Measurements from ENCODE around the gene ITGB1. TPM values are rescaled to one million over a fixed set of nuclear protein-coding genes. Genes with fewer than 3 reads are reported as not detected.

The ITGB1 gene
- total and polyA plus RNA-seq, 9 of the 15 experiments (the other 6 are each of a cell fraction or from before 2014, with no cell fraction given): 40.2 to 194 (median 155) TPM

DNA sequence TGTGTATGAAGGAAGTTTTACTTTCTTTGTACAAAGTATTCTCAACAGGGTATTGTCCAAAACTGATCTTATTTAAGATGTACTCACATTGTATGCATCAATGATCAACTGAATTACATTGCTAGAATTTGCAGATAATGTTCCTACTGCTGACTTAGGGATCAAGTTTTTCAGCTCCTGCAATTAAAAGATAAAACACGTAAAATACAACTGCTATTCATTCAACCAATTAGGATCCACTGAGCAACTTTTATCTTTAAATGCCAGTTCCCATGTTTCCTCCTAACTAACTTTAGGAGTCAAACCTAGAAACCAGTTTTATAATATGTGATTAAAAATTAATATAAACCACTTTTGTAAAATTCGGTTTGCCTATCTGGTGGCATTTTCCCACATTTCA lies 35.9 kb downstream of the ITGB1 start (continued):
- TF ChIP-seq ELF1 (tag; IDR thresholded peaks at IDR 0.05) (no peak), MCM2 (IDR thresholded peaks at IDR 0.05; ENCODE audit: low read depth) (no peak), RNF2 (IDR thresholded peaks at IDR 0.05) (no peak), SAP30 (IDR thresholded peaks at IDR 0.05; ENCODE audit: borderline replicate concordance, insufficient read depth, low read depth, low read length, poor library complexity, severe bottlenecking) (no peak), PRDM10 (IDR thresholded peaks at IDR 0.05; ENCODE audit: partially characterized antibody) (no peak), MAFG (tag; conservative IDR thresholded peaks at IDR 0.05) (no peak), KHSRP (IDR thresholded peaks at IDR 0.05) (no peak), HCFC1 (IDR thresholded peaks at IDR 0.05; ENCODE audit: low read depth, low read length) (no peak), CXXC5 (CRISPR knock-in tag; IDR thresholded peaks at IDR 0.05) (no peak), MCM3 (IDR thresholded peaks at IDR 0.05) (no peak), ADNP (tag; IDR thresholded peaks at IDR 0.05) (no peak), ZNF764 (CRISPR knock-in tag; IDR thresholded peaks at IDR 0.05; ENCODE audit: low read depth) (no peak), E4F1 (CRISPR knock-in tag; IDR thresholded peaks at IDR 0.05; ENCODE audit: borderline replicate concordance) (no peak), RBM15 (IDR thresholded peaks at IDR 0.05; ENCODE audit: insufficient read depth, low read length) (no peak), SMARCA4 (IDR thresholded peaks at IDR 0.05) (peak; percentile 49; the same call in 1 of the 2 replicates), CEBPB (tag; IDR thresholded peaks at IDR 0.05) (no peak), ZNF280B (CRISPR knock-in tag; IDR thresholded peaks at IDR 0.05) (no peak), CC2D1A (IDR thresholded peaks at IDR 0.05) (0 out of 2 replicates have a peak, but pooled peaks have one; percentile 12), HEY1 (CRISPR knock-in tag; IDR thresholded peaks at IDR 0.05; ENCODE audit: borderline replicate concordance) (no peak), EHMT2 (IDR thresholded peaks at IDR 0.05) (no peak), ZBED1 (IDR thresholded peaks at IDR 0.05) (no peak), STAT5A (IDR thresholded peaks at IDR 0.05; ENCODE audit: borderline replicate concordance, low read length) (no peak), ZNF436 (CRISPR knock-in tag; IDR thresholded peaks at IDR 0.05) (no peak), MED1 (CRISPR knock-in tag; IDR thresholded peaks at IDR 0.05; ENCODE audit: borderline replicate concordance) (no peak), STAT5B (CRISPR knock-in tag; IDR thresholded peaks at IDR 0.05) (no peak), ZFX (CRISPR knock-in tag; IDR thresholded peaks at IDR 0.05) (no peak)
